GM12878 (cell line): Measurements from ENCODE around the gene SLCO3A1. TPM values are rescaled to one million over a fixed set of nuclear protein-coding genes. Genes with fewer than 3 reads are reported as not detected.

Experiments
- ATAC-seq: fragments of 200-7000 bp; cut with Tn5 transposase; 3 replicates; pipeline ENCODE4 v1.9.1; 2020; ENCODE audit warnings: mild to moderate bottlenecking, moderate library complexity
- BruUV-seq: library from RNA; stranded (reverse); fragments of 400-500 nt; replicated peaks from 2 replicates; lab custom pipeline; 2021; lab: Mats Ljungman, UMichigan
- CTCF ChIA-PET: fragments of 300-600 bp; sonication (Branson Sonifier 250); formaldehyde crosslinking; extraction: SDS; loops from one replicate; lab custom pipeline; 2021; ENCODE audit warnings: inconsistent platforms; lab: Yijun Ruan, JAX
- POLR2A ChIA-PET: fragments of 350-600 bp; formaldehyde crosslinking; extraction: SDS; loops from one replicate; lab custom pipeline; 2021; ENCODE audit warnings: inconsistent platforms; lab: Charles Lee
- RAD21 ChIA-PET: fragments of 300-600 bp; sonication (Branson Sonifier 250); formaldehyde crosslinking; loops from one replicate; lab custom pipeline; 2023; ENCODE audit warnings: antibody characterized with exemption; ENCODE audit not compliant: unreplicated experiment; lab: Charles Lee
- SMC1A ChIA-PET: fragments of 300-600 bp; sonication (Branson Sonifier 250); formaldehyde crosslinking; loops from one replicate; lab custom pipeline; 2023; ENCODE audit not compliant: unreplicated experiment, uncharacterized antibody; lab: Charles Lee
- DNase-seq: peaks from one replicate; pipeline ENCODE4 v3.0.0-alpha.2; 2011; ENCODE audit warnings: low read depth, low spot score
- FAIRE-seq: peaks from 3 replicates; lab custom pipeline; 2011; peaks lifted over from hg19 to GRCh38; lab: Jason Lieb, UNC
- H2AFZ ChIP-seq: 2 replicates; pipeline ENCODE4 v1.6.0; 2011; ENCODE audit warnings: low read depth, low read length, control low read depth; ENCODE audit not compliant: control insufficient read depth
- H3K27ac ChIP-seq: 2 replicates; pipeline ENCODE4 v1.5.1; 2011; ENCODE audit warnings: control low read depth; ENCODE audit not compliant: control insufficient read depth, insufficient read depth
- H3K27me3 ChIP-seq, 2 experiments: replicated peaks in 1 of 2; 2 replicates each; pipeline versions ENCODE4 v1.6.0 to v1.6.1; 2011; ENCODE audit warnings: low read length in 1 of 2; ENCODE audit not compliant: control insufficient read depth in 2 of 2, insufficient read depth in 2 of 2
- H3K36me3 ChIP-seq, 2 experiments: 2 replicates each; pipeline ENCODE4 v1.5.1; 2011; ENCODE audit warnings: low read length in 1 of 2; ENCODE audit not compliant: control insufficient read depth in 2 of 2, insufficient read depth in 2 of 2
- H3K4me1 ChIP-seq: 2 replicates; pipeline ENCODE4 v1.6.1; 2011; ENCODE audit warnings: mild to moderate bottlenecking, low read length, moderate library complexity, mixed read lengths; ENCODE audit not compliant: control insufficient read depth, insufficient read depth
- H3K4me2 ChIP-seq: 2 replicates; pipeline ENCODE4 v1.6.0; 2011; ENCODE audit warnings: control low read depth; ENCODE audit not compliant: control insufficient read depth, insufficient read depth
- H3K4me3 ChIP-seq: fragments of 200-600 bp; sonication (generic); 2 replicates; pipeline ENCODE4 v1.5.1; 2016
- H3K79me2 ChIP-seq: 2 replicates; pipeline ENCODE4 v1.6.0; 2011; ENCODE audit warnings: low read length; ENCODE audit not compliant: control insufficient read depth, insufficient read depth
- H3K9ac ChIP-seq: 2 replicates; pipeline ENCODE4 v1.8.0; 2011; ENCODE audit warnings: low read length, control low read depth, mixed read lengths; ENCODE audit not compliant: control insufficient read depth, insufficient read depth
- H3K9me3 ChIP-seq: replicated peaks from 3 replicates; pipeline ENCODE4 v1.5.1; 2011; ENCODE audit warnings: mild to moderate bottlenecking, low read length; ENCODE audit not compliant: control insufficient read depth, insufficient read depth
- H4K20me1 ChIP-seq: 2 replicates; pipeline ENCODE4 v1.6.0; 2011; ENCODE audit not compliant: control insufficient read depth, insufficient read depth
- EGR1 ChIP-seq, 2 experiments: IDR thresholded peaks; 1 replicate in 1 of 2; 2 replicates in 1 of 2; pipeline ENCODE4 v1.6.1; 2011 to 2012; ENCODE audit warnings: low read depth in 2 of 2, low read length in 2 of 2, borderline replicate concordance in 1 of 2, mild to moderate bottlenecking in 1 of 2, moderate library complexity in 1 of 2
- EP300 ChIP-seq, 2 experiments: fragments of 150-350 bp in 1 of 2; IDR thresholded peaks; 2 replicates each; pipeline ENCODE4 v1.6.1; 2011 to 2012; ENCODE audit warnings: low read depth in 2 of 2, low read length in 2 of 2, borderline replicate concordance in 1 of 2, improper control_type of control experiment in 1 of 2, inconsistent platforms in 1 of 2; ENCODE audit not compliant: control insufficient read depth in 1 of 2
- ETV6 ChIP-seq, 2 experiments: fragments of 450-650 bp in 1 of 2; IDR thresholded peaks in 1 of 2; conservative IDR thresholded peaks in 1 of 2; 2 replicates each; pipeline ENCODE4 v1.6.1; 2014; ENCODE audit warnings: antibody characterized with exemption in 1 of 2, borderline replicate concordance in 1 of 2, low read depth in 1 of 2, mild to moderate bottlenecking in 1 of 2, moderate library complexity in 1 of 2
- MEF2B ChIP-seq: fragments of 450-650 bp; IDR thresholded peaks from 2 replicates; pipeline ENCODE4 v1.6.1; 2018; ENCODE audit warnings: mild to moderate bottlenecking, moderate library complexity; ENCODE audit not compliant: partially characterized antibody, poor library complexity, severe bottlenecking
- SREBF1 ChIP-seq: IDR thresholded peaks from 2 replicates; pipeline ENCODE4 v1.6.1; 2012; ENCODE audit warnings: mild to moderate bottlenecking, low read length
- STAT3 ChIP-seq: IDR thresholded peaks from 2 replicates; pipeline ENCODE4 v1.6.1; 2011; ENCODE audit warnings: low read depth, low read length, improper control_type of control experiment
- WGBS: methylation state at CpG from one replicate; pipeline ENCODE4 v1.1.6; 2016; ENCODE audit warnings: low lambda C conversion rate; ENCODE audit not compliant: insufficient replicate concordance, insufficient coverage; ENCODE audit errors: missing lambda C conversion rate; 5-methylcytosine and 5-hydroxymethylcytosine counted together
- in situ Hi-C: fragments of 300-500 bp; cut with MboI; formaldehyde crosslinking; loops from 9 replicates; pipeline ENCODE4 v1.14.3; 2018; ENCODE audit warnings: mixed read lengths
- intact Hi-C: fragments of 100-400 bp; cut with micrococcal nuclease; formaldehyde crosslinking; loops from one replicate; pipeline ENCODE4 v1.14.2; 2022; ENCODE audit not compliant: unreplicated experiment
- polyA plus RNA-seq, 11 experiments: library from polyadenylated mRNA; depleted of rRNA in 4 of 11; unstranded in 6 of 11; stranded (reverse) in 5 of 11; fragments of >200 nt; fragmentation: Nextera tagmentation in 4 of 11; fragmentation: Illumina TruSeq in 1 of 11; extraction: Ambion mirVana in 4 of 11; extraction: Trizol in 1 of 11; gene quantifications; 1 replicate in 1 of 11; 2 replicates in 10 of 11; pipeline versions ENCODE4 v1.2.1 to v1.2.3, GENCODE V29; 2011 to 2016; ENCODE audit warnings: inconsistent platforms in 2 of 11, missing spikeins in 2 of 11, low read depth in 1 of 11
- total RNA-seq, 4 experiments: library from RNA; depleted of rRNA in 3 of 4; stranded (reverse); fragments of >200 nt in 3 of 4; fragmentation: Illumina TruSeq in 1 of 4; extraction: Trizol in 1 of 4; gene quantifications; 2 replicates each; pipeline versions ENCODE4 v1.2.1 to v1.2.3, GENCODE V29; 2013 to 2021
- TF ChIP-seq, protein P1 (sequence below): IDR thresholded peaks from 2 replicates; pipeline ENCODE4 v1.6.1; 2011; ENCODE audit warnings: mild to moderate bottlenecking, low read depth, low read length, moderate library complexity; ENCODE audit not compliant: insufficient replicate concordance

Gene SLCO3A1
- total and polyA plus RNA-seq, 10 of the 15 experiments (the other 5 are each of a cell fraction or from before 2014, with no cell fraction given), result 0.05 to 5.9 (median 0.31) TPM

DNA sequence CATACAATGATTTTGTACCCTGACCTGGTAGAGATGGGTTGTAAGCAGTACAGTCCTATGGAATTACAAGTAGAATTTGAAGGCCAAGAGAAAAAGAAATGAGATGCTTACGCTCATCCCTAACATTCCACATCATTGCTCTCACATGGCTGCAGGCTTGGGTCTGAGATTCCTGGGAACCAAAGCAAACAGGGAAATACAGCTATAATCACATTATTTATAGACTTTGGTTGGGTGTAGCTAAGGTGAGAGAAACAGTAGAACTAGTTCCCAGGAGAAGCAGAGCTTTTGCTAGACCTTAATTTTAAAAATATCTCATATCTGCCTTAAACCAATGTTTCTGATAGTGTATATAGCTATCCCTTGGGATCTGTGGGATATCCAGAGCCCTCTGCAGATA lies 51.4 kb downstream of the SLCO3A1 start:
- intact Hi-C loops, result no loop called here
- WGBS, result 44% methylated on average over 1 of the region's 1 CpG
- DNase-seq (no peak), FAIRE-seq (no peak), ATAC-seq (no peak)
- Histone ChIP-seq H3K9ac (no peak overlapping the region), H3K27ac (no peak overlapping the region), H3K79me2 (no peaks in the 10 kb centered on the region), H3K9me3 (no peaks in the 10 kb centered on the region; the same call in 2 of the 3 replicates), H4K20me1 (no peaks in the 10 kb centered on the region), H3K4me2 (no peak overlapping the region), H3K27me3 (no peaks in the 10 kb centered on the region), H3K4me3 (no peak overlapping the region), H3K36me3 (no peaks in the 10 kb centered on the region), H2AFZ (no peak overlapping the region), H3K4me1 (no peaks in the 10 kb centered on the region)
- CTCF ChIA-PET, result no interaction called here
- no peak for TF ChIP-seq EGR1 (IDR thresholded peaks at IDR 0.05; ENCODE audit: borderline replicate concordance in 1 of 2, low read depth in 2 of 2, low read length in 2 of 2)
- SMC1A ChIA-PET, result no interaction called here
- RAD21 ChIA-PET, result no interaction called here
- BruUV-seq, result no TSS peak
- in situ Hi-C loops, result no loop called here
- POLR2A ChIA-PET, result no interaction called here

DNA sequence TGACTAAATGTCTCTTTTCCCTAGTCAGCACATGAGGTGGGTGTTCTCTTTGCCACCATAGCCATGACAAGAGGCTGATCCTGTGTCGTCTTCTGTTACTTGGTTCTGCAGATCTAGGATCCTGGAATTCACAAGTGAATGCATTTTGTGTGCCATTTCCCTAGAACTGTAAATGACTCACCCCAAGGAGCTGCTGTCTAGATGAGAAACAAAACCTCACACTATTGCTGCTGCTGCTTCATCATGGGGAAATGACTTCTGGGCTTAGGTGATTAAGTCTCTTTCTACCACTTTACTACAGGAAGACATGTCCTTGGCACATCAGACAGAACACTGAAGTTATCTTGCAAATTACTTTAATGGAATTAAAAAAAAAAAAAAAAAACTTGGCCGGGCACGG lies 54.9 kb downstream of the SLCO3A1 start:
- H3K9ac ChIP-seq, result no peak overlapping the region
- no peak overlapping the region for H3K4me2 ChIP-seq
- no peaks in the 10 kb centered on the region for H3K27me3 ChIP-seq
- H3K79me2 ChIP-seq, result no peaks in the 10 kb centered on the region
- POLR2A ChIA-PET, result no interaction called here
- TF ChIP-seq SREBF1, result no peak
- TF ChIP-seq ETV6 (conservative IDR thresholded peaks at IDR 0.05 in 1 of 2, IDR thresholded peaks at IDR 0.05 in 1 of 2; ENCODE audit: borderline replicate concordance in 1 of 2, low read depth in 1 of 2), result no peak
- TF ChIP-seq STAT3, result no peak
- TF ChIP-seq EP300 (IDR thresholded peaks at IDR 0.05; ENCODE audit: borderline replicate concordance in 1 of 2, control insufficient read depth in 1 of 2, low read depth in 2 of 2, low read length in 2 of 2), result no peak
- no peak for TF ChIP-seq MEF2B
- TF ChIP-seq, protein P1, sequence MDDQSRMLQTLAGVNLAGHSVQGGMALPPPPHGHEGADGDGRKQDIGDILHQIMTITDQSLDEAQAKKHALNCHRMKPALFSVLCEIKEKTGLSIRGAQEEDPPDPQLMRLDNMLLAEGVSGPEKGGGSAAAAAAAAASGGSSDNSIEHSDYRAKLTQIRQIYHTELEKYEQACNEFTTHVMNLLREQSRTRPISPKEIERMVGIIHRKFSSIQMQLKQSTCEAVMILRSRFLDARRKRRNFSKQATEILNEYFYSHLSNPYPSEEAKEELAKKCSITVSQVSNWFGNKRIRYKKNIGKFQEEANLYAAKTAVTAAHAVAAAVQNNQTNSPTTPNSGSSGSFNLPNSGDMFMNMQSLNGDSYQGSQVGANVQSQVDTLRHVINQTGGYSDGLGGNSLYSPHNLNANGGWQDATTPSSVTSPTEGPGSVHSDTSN, result no peak
- H3K9me3 ChIP-seq, result no peaks in the 10 kb centered on the region
- H4K20me1 ChIP-seq, result no peaks in the 10 kb centered on the region
- no peak overlapping the region for H3K4me3 ChIP-seq
- RAD21 ChIA-PET, result no interaction called here
- BruUV-seq, result no TSS peak
- CTCF ChIA-PET, result no interaction called here
- FAIRE-seq, result no peak
- H3K27ac ChIP-seq, result no peak overlapping the region
- in situ Hi-C loops (no loop called here), intact Hi-C loops (no loop called here)
- H3K36me3 ChIP-seq, result no peaks in the 10 kb centered on the region
- ATAC-seq, result no peak
- SMC1A ChIA-PET, result no interaction called here
- no peak for DNase-seq
- H3K4me1 ChIP-seq, result no peaks in the 10 kb centered on the region
- 0% methylated on average over 1 of the region's 3 CpGs for WGBS
- H2AFZ ChIP-seq, result no peak overlapping the region
